Liver (tissue), 3 donors: ENCODE results near the gene CPNE5.

ENCODE experiments used
- EGR1 ChIP-seq, 2 donors: IDR thresholded peaks; 2 replicates each; pipeline ENCODE4 v1.6.1; 2016 to 2018; ENCODE audit warnings: antibody characterized with exemption in 2 of 2, low read depth in 2 of 2
- FOXA1 ChIP-seq: IDR thresholded peaks from 2 replicates; pipeline ENCODE4 v1.6.1; 2016; ENCODE audit warnings: antibody characterized with exemption
- GABPA ChIP-seq, 2 donors: IDR thresholded peaks in 1 of 2; conservative IDR thresholded peaks in 1 of 2; 2 replicates each; pipeline ENCODE4 v1.6.1; 2016; ENCODE audit warnings: antibody characterized with exemption in 2 of 2, mild to moderate bottlenecking in 1 of 2, moderate library complexity in 1 of 2
- RAD21 ChIP-seq, 2 donors: IDR thresholded peaks; 2 replicates each; pipeline ENCODE4 v1.6.1; 2016; ENCODE audit warnings: antibody characterized with exemption in 2 of 2, mild to moderate bottlenecking in 2 of 2
- RXRA ChIP-seq, 2 donors: IDR thresholded peaks; 2 replicates each; pipeline ENCODE4 v1.6.1; 2017 to 2018; ENCODE audit warnings: antibody characterized with exemption in 2 of 2, mild to moderate bottlenecking in 1 of 2
- SP1 ChIP-seq: IDR thresholded peaks from 2 replicates; pipeline ENCODE4 v1.6.1; 2018; ENCODE audit warnings: antibody characterized with exemption, mild to moderate bottlenecking
- YY1 ChIP-seq: IDR thresholded peaks from 2 replicates; pipeline ENCODE4 v1.6.1; 2016; ENCODE audit warnings: antibody characterized with exemption, mild to moderate bottlenecking
- TF ChIP-seq, protein P1 (sequence below): fragments of 150-350 bp; IDR thresholded peaks from 2 replicates; pipeline ENCODE4 v1.5.1; 2017; ENCODE audit warnings: improper control_type of control experiment, low read depth, low read length; ENCODE audit not compliant: missing input control
- TF ChIP-seq, protein P2 (sequence below): IDR thresholded peaks from 2 replicates; pipeline ENCODE4 v1.6.1; 2016; ENCODE audit warnings: antibody characterized with exemption
- TF ChIP-seq, protein P3 (sequence below): IDR thresholded peaks from 2 replicates; pipeline ENCODE4 v1.6.1; 2016; ENCODE audit warnings: antibody characterized with exemption
- TF ChIP-seq, protein P4 (sequence below): IDR thresholded peaks from 2 replicates; pipeline ENCODE4 v1.6.1; 2016; ENCODE audit warnings: antibody characterized with exemption, mild to moderate bottlenecking
- TF ChIP-seq, protein P5 (sequence below): IDR thresholded peaks from 2 replicates; pipeline ENCODE4 v1.6.1; 2016; ENCODE audit warnings: antibody characterized with exemption
- donor health status: healthy.
- donor health status: healthy.

DNA sequence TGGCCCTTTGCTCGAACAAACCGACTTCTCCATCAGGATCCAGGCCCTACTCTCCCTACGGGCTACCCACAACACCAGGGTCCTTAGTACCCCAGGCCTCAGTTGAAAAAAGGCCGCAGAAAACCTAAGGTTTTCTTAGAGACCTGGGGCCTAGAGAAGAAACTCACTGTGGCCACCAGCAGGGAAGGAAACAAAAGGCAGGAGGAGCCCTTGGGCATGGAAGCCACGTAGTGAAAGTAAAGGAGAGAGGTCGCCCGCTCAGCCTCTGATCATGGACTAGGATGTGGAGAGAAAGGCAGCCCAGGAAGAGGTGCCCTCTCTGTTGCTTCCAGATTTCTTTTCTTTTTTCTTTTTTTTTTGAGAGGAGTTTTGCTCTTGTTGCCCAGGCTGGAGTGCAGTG is 31.5 kb downstream of the CPNE5 start:
- TF ChIP-seq, protein P1, sequence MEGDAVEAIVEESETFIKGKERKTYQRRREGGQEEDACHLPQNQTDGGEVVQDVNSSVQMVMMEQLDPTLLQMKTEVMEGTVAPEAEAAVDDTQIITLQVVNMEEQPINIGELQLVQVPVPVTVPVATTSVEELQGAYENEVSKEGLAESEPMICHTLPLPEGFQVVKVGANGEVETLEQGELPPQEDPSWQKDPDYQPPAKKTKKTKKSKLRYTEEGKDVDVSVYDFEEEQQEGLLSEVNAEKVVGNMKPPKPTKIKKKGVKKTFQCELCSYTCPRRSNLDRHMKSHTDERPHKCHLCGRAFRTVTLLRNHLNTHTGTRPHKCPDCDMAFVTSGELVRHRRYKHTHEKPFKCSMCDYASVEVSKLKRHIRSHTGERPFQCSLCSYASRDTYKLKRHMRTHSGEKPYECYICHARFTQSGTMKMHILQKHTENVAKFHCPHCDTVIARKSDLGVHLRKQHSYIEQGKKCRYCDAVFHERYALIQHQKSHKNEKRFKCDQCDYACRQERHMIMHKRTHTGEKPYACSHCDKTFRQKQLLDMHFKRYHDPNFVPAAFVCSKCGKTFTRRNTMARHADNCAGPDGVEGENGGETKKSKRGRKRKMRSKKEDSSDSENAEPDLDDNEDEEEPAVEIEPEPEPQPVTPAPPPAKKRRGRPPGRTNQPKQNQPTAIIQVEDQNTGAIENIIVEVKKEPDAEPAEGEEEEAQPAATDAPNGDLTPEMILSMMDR = no peak
- TF ChIP-seq, protein P2, sequence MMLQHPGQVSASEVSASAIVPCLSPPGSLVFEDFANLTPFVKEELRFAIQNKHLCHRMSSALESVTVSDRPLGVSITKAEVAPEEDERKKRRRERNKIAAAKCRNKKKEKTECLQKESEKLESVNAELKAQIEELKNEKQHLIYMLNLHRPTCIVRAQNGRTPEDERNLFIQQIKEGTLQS = no peak
- TF ChIP-seq YY1 (no peak), GABPA (IDR thresholded peaks at IDR 0.05 in 1 of 2, conservative IDR thresholded peaks at IDR 0.05 in 1 of 2) (no peak), EGR1 (IDR thresholded peaks at IDR 0.05; ENCODE audit: low read depth in 2 of 2) (no peak), RXRA (IDR thresholded peaks at IDR 0.05) (no peak), FOXA1 (no peak), RAD21 (IDR thresholded peaks at IDR 0.05) (no peak), SP1 (no peak)
- TF ChIP-seq, protein P3, sequence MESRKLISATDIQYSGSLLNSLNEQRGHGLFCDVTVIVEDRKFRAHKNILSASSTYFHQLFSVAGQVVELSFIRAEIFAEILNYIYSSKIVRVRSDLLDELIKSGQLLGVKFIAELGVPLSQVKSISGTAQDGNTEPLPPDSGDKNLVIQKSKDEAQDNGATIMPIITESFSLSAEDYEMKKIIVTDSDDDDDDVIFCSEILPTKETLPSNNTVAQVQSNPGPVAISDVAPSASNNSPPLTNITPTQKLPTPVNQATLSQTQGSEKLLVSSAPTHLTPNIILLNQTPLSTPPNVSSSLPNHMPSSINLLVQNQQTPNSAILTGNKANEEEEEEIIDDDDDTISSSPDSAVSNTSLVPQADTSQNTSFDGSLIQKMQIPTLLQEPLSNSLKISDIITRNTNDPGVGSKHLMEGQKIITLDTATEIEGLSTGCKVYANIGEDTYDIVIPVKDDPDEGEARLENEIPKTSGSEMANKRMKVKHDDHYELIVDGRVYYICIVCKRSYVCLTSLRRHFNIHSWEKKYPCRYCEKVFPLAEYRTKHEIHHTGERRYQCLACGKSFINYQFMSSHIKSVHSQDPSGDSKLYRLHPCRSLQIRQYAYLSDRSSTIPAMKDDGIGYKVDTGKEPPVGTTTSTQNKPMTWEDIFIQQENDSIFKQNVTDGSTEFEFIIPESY = no peak
- TF ChIP-seq, protein P4, sequence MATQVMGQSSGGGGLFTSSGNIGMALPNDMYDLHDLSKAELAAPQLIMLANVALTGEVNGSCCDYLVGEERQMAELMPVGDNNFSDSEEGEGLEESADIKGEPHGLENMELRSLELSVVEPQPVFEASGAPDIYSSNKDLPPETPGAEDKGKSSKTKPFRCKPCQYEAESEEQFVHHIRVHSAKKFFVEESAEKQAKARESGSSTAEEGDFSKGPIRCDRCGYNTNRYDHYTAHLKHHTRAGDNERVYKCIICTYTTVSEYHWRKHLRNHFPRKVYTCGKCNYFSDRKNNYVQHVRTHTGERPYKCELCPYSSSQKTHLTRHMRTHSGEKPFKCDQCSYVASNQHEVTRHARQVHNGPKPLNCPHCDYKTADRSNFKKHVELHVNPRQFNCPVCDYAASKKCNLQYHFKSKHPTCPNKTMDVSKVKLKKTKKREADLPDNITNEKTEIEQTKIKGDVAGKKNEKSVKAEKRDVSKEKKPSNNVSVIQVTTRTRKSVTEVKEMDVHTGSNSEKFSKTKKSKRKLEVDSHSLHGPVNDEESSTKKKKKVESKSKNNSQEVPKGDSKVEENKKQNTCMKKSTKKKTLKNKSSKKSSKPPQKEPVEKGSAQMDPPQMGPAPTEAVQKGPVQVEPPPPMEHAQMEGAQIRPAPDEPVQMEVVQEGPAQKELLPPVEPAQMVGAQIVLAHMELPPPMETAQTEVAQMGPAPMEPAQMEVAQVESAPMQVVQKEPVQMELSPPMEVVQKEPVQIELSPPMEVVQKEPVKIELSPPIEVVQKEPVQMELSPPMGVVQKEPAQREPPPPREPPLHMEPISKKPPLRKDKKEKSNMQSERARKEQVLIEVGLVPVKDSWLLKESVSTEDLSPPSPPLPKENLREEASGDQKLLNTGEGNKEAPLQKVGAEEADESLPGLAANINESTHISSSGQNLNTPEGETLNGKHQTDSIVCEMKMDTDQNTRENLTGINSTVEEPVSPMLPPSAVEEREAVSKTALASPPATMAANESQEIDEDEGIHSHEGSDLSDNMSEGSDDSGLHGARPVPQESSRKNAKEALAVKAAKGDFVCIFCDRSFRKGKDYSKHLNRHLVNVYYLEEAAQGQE = no peak
- TF ChIP-seq, protein P5, sequence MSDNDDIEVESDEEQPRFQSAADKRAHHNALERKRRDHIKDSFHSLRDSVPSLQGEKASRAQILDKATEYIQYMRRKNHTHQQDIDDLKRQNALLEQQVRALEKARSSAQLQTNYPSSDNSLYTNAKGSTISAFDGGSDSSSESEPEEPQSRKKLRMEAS = no peak
